HepG2 (cell line): ENCODE data around the gene TCAF2. TPM values are rescaled to one million over a fixed set of nuclear protein-coding genes. Genes with fewer than 3 reads are reported as not detected.
A peak's percentile ranks its signal among the peaks of the same experiment; 100 is the strongest.
"Not testable (repeated sequence)": the region's sequence is repeated elsewhere in the genome, so short reads cannot be mapped to it uniquely, and the experiment has no call there.

ENCODE experiments used
- ATAC-seq: fragments of 200-7000 bp; cut with Tn5 transposase; 3 replicates; pipeline ENCODE4 v1.9.1; 2020; ENCODE audit warnings: mild to moderate bottlenecking, moderate library complexity
- BruUV-seq: library from RNA; stranded (reverse); fragments of 400-500 nt; replicated peaks from 2 replicates; lab custom pipeline; 2021; lab: Mats Ljungman, UMichigan
- CTCF ChIA-PET: fragments of 300-600 bp; formaldehyde crosslinking; extraction: SDS; loops from one replicate; lab custom pipeline; 2021; ENCODE audit warnings: low total read pairs, inconsistent platforms, low intra/inter-chr PET ratio; lab: Yijun Ruan, JAX
- POLR2A ChIA-PET: fragments of 350-600 bp; sonication (Branson Sonifier 250); formaldehyde crosslinking; loops from one replicate; lab custom pipeline; 2020; ENCODE audit warnings: antibody characterized with exemption, inconsistent platforms; lab: Yijun Ruan, JAX
- DNase-seq: peaks from one replicate; pipeline ENCODE4 v3.0.0-alpha.2; 2015; ENCODE audit warnings: low spot score
- FAIRE-seq: peaks from 3 replicates; lab custom pipeline; 2011; peaks lifted over from hg19 to GRCh38; lab: Jason Lieb, UNC
- H2AFZ ChIP-seq: one replicate; pipeline ENCODE4 v1.6.1; 2011; ENCODE audit warnings: low read length, inconsistent platforms
- H3K27ac ChIP-seq: fragments of 300-600 bp; 3 replicates; pipeline ENCODE4 v1.8.0; 2011; ENCODE audit warnings: mixed run types, mild to moderate bottlenecking, mixed read lengths, low read length, inconsistent platforms; ENCODE audit not compliant: insufficient read depth; ENCODE audit errors: extremely low read length
- H3K27me3 ChIP-seq, 2 experiments: fragments of 200-600 bp in 1 of 2; 2 replicates in 1 of 2; 3 replicates in 1 of 2; pipeline versions ENCODE4 v1.6.0 to v1.8.0; 2011; ENCODE audit warnings: low read length in 2 of 2, mild to moderate bottlenecking in 2 of 2, moderate library complexity in 2 of 2, inconsistent platforms in 1 of 2; ENCODE audit not compliant: insufficient read depth in 2 of 2, control insufficient read depth in 1 of 2
- H3K36me3 ChIP-seq, 2 experiments: fragments of 200-600 bp in 1 of 2; replicated peaks in 1 of 2; 2 replicates in 1 of 2; 3 replicates in 1 of 2; pipeline versions ENCODE4 v1.5.1 to v1.8.0; 2011; ENCODE audit warnings: low read length in 2 of 2, inconsistent platforms in 1 of 2; ENCODE audit not compliant: insufficient read depth in 2 of 2, control insufficient read depth in 1 of 2
- H3K4me1 ChIP-seq: 2 replicates; pipeline ENCODE4 v1.5.1; 2012; ENCODE audit warnings: low read length, inconsistent platforms; ENCODE audit not compliant: insufficient read depth
- H3K4me2 ChIP-seq: 2 replicates; pipeline ENCODE4 v1.6.0; 2011; ENCODE audit warnings: low read depth, low read length, inconsistent platforms
- H3K4me3 ChIP-seq, 3 experiments: fragments of 200-600 bp in 1 of 3; sonication (generic), shearing (Covaris generic) in 1 of 3; replicated peaks in 1 of 3; 2 replicates each; pipeline ENCODE4 v1.5.1; 2011 to 2016; ENCODE audit warnings: low read length in 3 of 3, inconsistent platforms in 2 of 3, low read depth in 2 of 3, mild to moderate bottlenecking in 2 of 3, control low read depth in 1 of 3, mixed read lengths in 1 of 3; ENCODE audit not compliant: insufficient read depth in 1 of 3
- H3K79me2 ChIP-seq: one replicate; pipeline ENCODE4 v1.6.1; 2011; ENCODE audit warnings: low read length, inconsistent platforms; ENCODE audit not compliant: insufficient read depth
- H3K9ac ChIP-seq: 2 replicates; pipeline ENCODE4 v1.6.0; 2011; ENCODE audit warnings: mild to moderate bottlenecking, low read depth, low read length, inconsistent platforms; ENCODE audit not compliant: insufficient read depth
- H3K9me3 ChIP-seq: 2 replicates; pipeline ENCODE4 v1.5.1; 2012; ENCODE audit warnings: mild to moderate bottlenecking, low read length
- H4K20me1 ChIP-seq: 2 replicates; pipeline ENCODE4 v1.6.0; 2011; ENCODE audit warnings: inconsistent platforms, mild to moderate bottlenecking, low read length, moderate library complexity; ENCODE audit not compliant: insufficient read depth
- WGBS: methylation state at CpG from one replicate; pipeline ENCODE4 v1.1.6; 2017; ENCODE audit warnings: low lambda C conversion rate; 5-methylcytosine and 5-hydroxymethylcytosine counted together
- in situ Hi-C: cut with HindIII; loops from 2 replicates; pipeline ENCODE4 v1.10.0; 2017; ENCODE audit warnings: low pct_unique_long_range_greater_than_20kb; ENCODE audit not compliant: extremely low pct_ligation_motif_present
- intact Hi-C: fragments of 100-400 bp; cut with micrococcal nuclease; formaldehyde crosslinking; loops from one replicate; pipeline ENCODE4 v1.10.0; 2022; ENCODE audit not compliant: unreplicated experiment
- polyA plus RNA-seq, 8 experiments: library from polyadenylated mRNA; depleted of rRNA in 3 of 8; stranded (reverse) in 7 of 8; unstranded in 1 of 8; fragments of >200 nt; fragmentation: Illumina TruSeq in 4 of 8; extraction: Trizol in 4 of 8; gene quantifications; 2 replicates each; pipeline versions ENCODE4 v1.2.1 to v1.2.3, GENCODE V29; 2011 to 2016; ENCODE audit warnings: low read depth in 4 of 8, missing spikeins in 1 of 8, mixed read lengths in 1 of 8; ENCODE audit not compliant: insufficient read depth in 1 of 8
- total RNA-seq, 5 experiments: library from RNA; depleted of rRNA; stranded (reverse); fragments of >200 nt; fragmentation: Illumina TruSeq; extraction: Trizol; gene quantifications; 2 replicates each; pipeline ENCODE4 v1.2.3, GENCODE V29; 2016; ENCODE audit warnings: low read depth in 1 of 5

Gene TCAF2
- total and polyA plus RNA-seq, 2 of the 13 experiments (the other 11 are each of a cell fraction or from before 2014, with no cell fraction given): 0.04 to 2.8 TPM

GRCh38 chr7:143632506-143632905, 11.7 kb downstream of the TCAF2 start:
- H3K27me3 ChIP-seq, H4K20me1 ChIP-seq, H3K9me3 ChIP-seq, H3K4me3 ChIP-seq, FAIRE-seq, DNase-seq, H3K4me2 ChIP-seq, H3K36me3 ChIP-seq, H3K4me1 ChIP-seq, H3K9ac ChIP-seq, H2AFZ ChIP-seq, H3K27ac ChIP-seq, in situ Hi-C loops, H3K79me2 ChIP-seq, ATAC-seq, POLR2A ChIA-PET, BruUV-seq, CTCF ChIA-PET, intact Hi-C loops: not testable (repeated sequence)
- WGBS: no CpG with 5 or more reads among the region's 4 CpGs

GRCh38 chr7:143633013-143633618, 12.3 kb downstream of the TCAF2 start:
- POLR2A ChIA-PET, H3K4me2 ChIP-seq, intact Hi-C loops, H3K4me3 ChIP-seq, FAIRE-seq, CTCF ChIA-PET, H3K36me3 ChIP-seq, DNase-seq, H3K27me3 ChIP-seq, H4K20me1 ChIP-seq, H3K9ac ChIP-seq, H3K4me1 ChIP-seq, H3K9me3 ChIP-seq, H3K27ac ChIP-seq, in situ Hi-C loops, H3K79me2 ChIP-seq, H2AFZ ChIP-seq, ATAC-seq, BruUV-seq: not testable (repeated sequence)
- WGBS: no CpG with 5 or more reads among the region's 6 CpGs

- H3K36me3 ChIP-seq, H3K4me2 ChIP-seq, in situ Hi-C loops, FAIRE-seq, CTCF ChIA-PET, intact Hi-C loops, H3K4me1 ChIP-seq, H3K27ac ChIP-seq, H3K9ac ChIP-seq, POLR2A ChIA-PET, H3K27me3 ChIP-seq, H3K79me2 ChIP-seq, H3K4me3 ChIP-seq, DNase-seq, BruUV-seq, H2AFZ ChIP-seq, H3K9me3 ChIP-seq, H4K20me1 ChIP-seq: not testable (repeated sequence)
- WGBS: no CpG with 5 or more reads among the region's 12 CpGs
- ATAC-seq: peak; percentile 88
Measured at GRCh38 chr7:143635364-143636240, 14.8 kb downstream of the TCAF2 start.

- H3K9me3 ChIP-seq, intact Hi-C loops, DNase-seq, H3K36me3 ChIP-seq, POLR2A ChIA-PET, in situ Hi-C loops, H3K4me1 ChIP-seq, H3K4me3 ChIP-seq, H2AFZ ChIP-seq, H3K79me2 ChIP-seq, H3K9ac ChIP-seq, FAIRE-seq, H3K27ac ChIP-seq, H3K4me2 ChIP-seq, H4K20me1 ChIP-seq, BruUV-seq, H3K27me3 ChIP-seq, CTCF ChIA-PET: not testable (repeated sequence)
- ATAC-seq: peak; percentile 90
- WGBS: no CpG with 5 or more reads among the region's 7 CpGs
Measured at GRCh38 chr7:143639372-143639771, 18.6 kb downstream of the TCAF2 start.
